HepG2 (cell line): ENCODE data around the gene REPIN1. TPM values are rescaled to one million over a fixed set of nuclear protein-coding genes. Genes with fewer than 3 reads are reported as not detected.
A peak's percentile ranks its signal among the peaks of the same experiment; 100 is the strongest.

Experiments
- ATAC-seq: fragments of 200-7000 bp; cut with Tn5 transposase; 3 replicates; pipeline ENCODE4 v1.9.1; 2020; ENCODE audit warnings: mild to moderate bottlenecking, moderate library complexity
- BruUV-seq: library from RNA; stranded (reverse); fragments of 400-500 nt; replicated peaks from 2 replicates; lab custom pipeline; 2021; lab: Mats Ljungman, UMichigan
- CTCF ChIA-PET: fragments of 300-600 bp; formaldehyde crosslinking; extraction: SDS; loops from one replicate; lab custom pipeline; 2021; ENCODE audit warnings: low total read pairs, inconsistent platforms, low intra/inter-chr PET ratio; lab: Yijun Ruan, JAX
- POLR2A ChIA-PET: fragments of 350-600 bp; sonication (Branson Sonifier 250); formaldehyde crosslinking; loops from one replicate; lab custom pipeline; 2020; ENCODE audit warnings: antibody characterized with exemption, inconsistent platforms; lab: Yijun Ruan, JAX
- DNase-seq: peaks from one replicate; pipeline ENCODE4 v3.0.0-alpha.2; 2015; ENCODE audit warnings: low spot score
- FAIRE-seq: peaks from 3 replicates; lab custom pipeline; 2011; peaks lifted over from hg19 to GRCh38; lab: Jason Lieb, UNC
- H2AFZ ChIP-seq: one replicate; pipeline ENCODE4 v1.6.1; 2011; ENCODE audit warnings: low read length, inconsistent platforms
- H3K27ac ChIP-seq: fragments of 300-600 bp; 3 replicates; pipeline ENCODE4 v1.8.0; 2011; ENCODE audit warnings: mixed run types, mild to moderate bottlenecking, mixed read lengths, low read length, inconsistent platforms; ENCODE audit not compliant: insufficient read depth; ENCODE audit errors: extremely low read length
- H3K27me3 ChIP-seq, 2 experiments: fragments of 200-600 bp in 1 of 2; 2 replicates in 1 of 2; 3 replicates in 1 of 2; pipeline versions ENCODE4 v1.6.0 to v1.8.0; 2011; ENCODE audit warnings: low read length in 2 of 2, mild to moderate bottlenecking in 2 of 2, moderate library complexity in 2 of 2, inconsistent platforms in 1 of 2; ENCODE audit not compliant: insufficient read depth in 2 of 2, control insufficient read depth in 1 of 2
- H3K36me3 ChIP-seq, 2 experiments: fragments of 200-600 bp in 1 of 2; replicated peaks in 1 of 2; 2 replicates in 1 of 2; 3 replicates in 1 of 2; pipeline versions ENCODE4 v1.5.1 to v1.8.0; 2011; ENCODE audit warnings: low read length in 2 of 2, inconsistent platforms in 1 of 2; ENCODE audit not compliant: insufficient read depth in 2 of 2, control insufficient read depth in 1 of 2
- H3K4me1 ChIP-seq: 2 replicates; pipeline ENCODE4 v1.5.1; 2012; ENCODE audit warnings: low read length, inconsistent platforms; ENCODE audit not compliant: insufficient read depth
- H3K4me2 ChIP-seq: 2 replicates; pipeline ENCODE4 v1.6.0; 2011; ENCODE audit warnings: low read depth, low read length, inconsistent platforms
- H3K4me3 ChIP-seq, 3 experiments: fragments of 200-600 bp in 1 of 3; sonication (generic), shearing (Covaris generic) in 1 of 3; replicated peaks in 1 of 3; 2 replicates each; pipeline ENCODE4 v1.5.1; 2011 to 2016; ENCODE audit warnings: low read length in 3 of 3, inconsistent platforms in 2 of 3, low read depth in 2 of 3, mild to moderate bottlenecking in 2 of 3, control low read depth in 1 of 3, mixed read lengths in 1 of 3; ENCODE audit not compliant: insufficient read depth in 1 of 3
- H3K79me2 ChIP-seq: one replicate; pipeline ENCODE4 v1.6.1; 2011; ENCODE audit warnings: low read length, inconsistent platforms; ENCODE audit not compliant: insufficient read depth
- H3K9ac ChIP-seq: 2 replicates; pipeline ENCODE4 v1.6.0; 2011; ENCODE audit warnings: mild to moderate bottlenecking, low read depth, low read length, inconsistent platforms; ENCODE audit not compliant: insufficient read depth
- H3K9me3 ChIP-seq: 2 replicates; pipeline ENCODE4 v1.5.1; 2012; ENCODE audit warnings: mild to moderate bottlenecking, low read length
- H4K20me1 ChIP-seq: 2 replicates; pipeline ENCODE4 v1.6.0; 2011; ENCODE audit warnings: inconsistent platforms, mild to moderate bottlenecking, low read length, moderate library complexity; ENCODE audit not compliant: insufficient read depth
- MBD4 ChIP-seq: IDR thresholded peaks from 2 replicates; pipeline ENCODE4 v1.6.1; 2012; ENCODE audit warnings: low read length, inconsistent platforms, borderline replicate concordance
- RELA ChIP-seq: sonication (generic); formaldehyde crosslinking; IDR thresholded peaks from 2 replicates; pipeline ENCODE4 v1.4.0; 2020; ENCODE audit warnings: missing genetic modification reagents
- SP4 ChIP-seq: sonication (generic); formaldehyde crosslinking; IDR thresholded peaks from 2 replicates; pipeline ENCODE4 v1.8.1; 2023; ENCODE audit warnings: mild to moderate bottlenecking, missing genetic modification reagents
- SP5 ChIP-seq: IDR thresholded peaks from 2 replicates; pipeline ENCODE4 v1.6.1; 2016; ENCODE audit warnings: low read depth, borderline replicate concordance
- ZEB1 ChIP-seq: IDR thresholded peaks from 2 replicates; pipeline ENCODE4 v1.6.1; 2012; ENCODE audit warnings: mild to moderate bottlenecking, low read depth, inconsistent platforms; ENCODE audit not compliant: insufficient replicate concordance
- ZNF121 ChIP-seq: sonication (generic); formaldehyde crosslinking; IDR thresholded peaks from 2 replicates; pipeline ENCODE4 v1.5.0; 2020; ENCODE audit warnings: mild to moderate bottlenecking, missing genetic modification reagents
- ZNF30 ChIP-seq: sonication (generic); formaldehyde crosslinking; IDR thresholded peaks from 2 replicates; pipeline ENCODE4 v1.5.0; 2020; ENCODE audit warnings: mild to moderate bottlenecking, missing genetic modification reagents
- ZNF510 ChIP-seq: sonication (generic); formaldehyde crosslinking; IDR thresholded peaks from 2 replicates; pipeline ENCODE4 v1.4.0; 2020; ENCODE audit warnings: low read depth, mild to moderate bottlenecking, missing genetic modification reagents
- ZNF816 ChIP-seq: sonication (generic); formaldehyde crosslinking; IDR thresholded peaks from 2 replicates; pipeline ENCODE4 v1.8.0; 2022; ENCODE audit warnings: missing genetic modification reagents, mild to moderate bottlenecking, borderline replicate concordance
- WGBS: methylation state at CpG from one replicate; pipeline ENCODE4 v1.1.6; 2017; ENCODE audit warnings: low lambda C conversion rate; 5-methylcytosine and 5-hydroxymethylcytosine counted together
- in situ Hi-C: cut with HindIII; loops from 2 replicates; pipeline ENCODE4 v1.10.0; 2017; ENCODE audit warnings: low pct_unique_long_range_greater_than_20kb; ENCODE audit not compliant: extremely low pct_ligation_motif_present
- intact Hi-C: fragments of 100-400 bp; cut with micrococcal nuclease; formaldehyde crosslinking; loops from one replicate; pipeline ENCODE4 v1.10.0; 2022; ENCODE audit not compliant: unreplicated experiment
- polyA plus RNA-seq, 8 experiments: library from polyadenylated mRNA; depleted of rRNA in 3 of 8; stranded (reverse) in 7 of 8; unstranded in 1 of 8; fragments of >200 nt; fragmentation: Illumina TruSeq in 4 of 8; extraction: Trizol in 4 of 8; gene quantifications; 2 replicates each; pipeline versions ENCODE4 v1.2.1 to v1.2.3, GENCODE V29; 2011 to 2016; ENCODE audit warnings: low read depth in 4 of 8, missing spikeins in 1 of 8, mixed read lengths in 1 of 8; ENCODE audit not compliant: insufficient read depth in 1 of 8
- total RNA-seq, 5 experiments: library from RNA; depleted of rRNA; stranded (reverse); fragments of >200 nt; fragmentation: Illumina TruSeq; extraction: Trizol; gene quantifications; 2 replicates each; pipeline ENCODE4 v1.2.3, GENCODE V29; 2016; ENCODE audit warnings: low read depth in 1 of 5
- TF ChIP-seq, protein P1 (sequence below), 2 experiments: sonication (generic) in 1 of 2; formaldehyde crosslinking in 1 of 2; IDR thresholded peaks; 2 replicates each; pipeline versions ENCODE4 v1.4.0 to v1.6.1; 2018 to 2020; ENCODE audit warnings: missing genetic modification reagents in 2 of 2, borderline replicate concordance in 1 of 2, low read depth in 1 of 2, mild to moderate bottlenecking in 1 of 2, missing biosample characterization in 1 of 2
- TF ChIP-seq, protein P2 (sequence below): IDR thresholded peaks from 2 replicates; pipeline ENCODE4 v1.4.0; 2020; ENCODE audit warnings: mild to moderate bottlenecking, missing genetic modification reagents
- TF ChIP-seq, protein P3 (sequence below): sonication (generic); formaldehyde crosslinking; IDR thresholded peaks from 2 replicates; pipeline ENCODE4 v1.4.0; 2020; ENCODE audit warnings: missing genetic modification reagents, mild to moderate bottlenecking, borderline replicate concordance

REPIN1 gene
- total and polyA plus RNA-seq, 2 of the 13 experiments (the other 11 are each of a cell fraction or from before 2014, with no cell fraction given), result 69.9 to 108 TPM

DNA sequence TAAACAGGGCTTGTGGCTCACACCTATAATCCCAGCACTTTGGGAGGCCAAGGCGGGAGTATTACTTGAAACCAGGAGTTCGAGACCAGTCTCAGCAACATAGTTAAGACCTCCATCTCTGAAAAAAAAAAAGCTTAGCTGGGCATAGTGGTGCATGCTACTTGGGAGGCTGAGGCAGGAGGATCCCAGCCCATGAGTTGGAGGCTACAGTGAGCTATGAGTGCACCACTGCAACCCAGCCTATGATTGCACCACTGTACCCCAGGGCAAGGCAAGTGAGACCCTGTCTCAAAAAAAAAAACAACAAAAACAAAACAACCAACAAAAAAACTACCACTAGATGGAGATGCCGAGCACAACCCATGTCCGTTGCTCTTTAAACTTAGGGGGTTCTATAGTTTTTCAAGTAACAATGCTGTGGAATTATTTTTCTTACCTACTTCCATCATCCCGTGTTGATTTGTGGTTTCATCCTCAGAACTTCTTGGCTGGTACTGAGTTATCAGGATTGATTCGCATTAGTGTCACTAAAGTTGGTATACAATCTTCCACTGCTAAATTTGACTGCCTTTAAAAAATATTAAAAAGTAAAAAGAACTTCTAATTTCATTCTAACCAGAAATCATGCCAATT is 12.2 kb upstream of the REPIN1 start (continued):
- TF ChIP-seq, protein P1, sequence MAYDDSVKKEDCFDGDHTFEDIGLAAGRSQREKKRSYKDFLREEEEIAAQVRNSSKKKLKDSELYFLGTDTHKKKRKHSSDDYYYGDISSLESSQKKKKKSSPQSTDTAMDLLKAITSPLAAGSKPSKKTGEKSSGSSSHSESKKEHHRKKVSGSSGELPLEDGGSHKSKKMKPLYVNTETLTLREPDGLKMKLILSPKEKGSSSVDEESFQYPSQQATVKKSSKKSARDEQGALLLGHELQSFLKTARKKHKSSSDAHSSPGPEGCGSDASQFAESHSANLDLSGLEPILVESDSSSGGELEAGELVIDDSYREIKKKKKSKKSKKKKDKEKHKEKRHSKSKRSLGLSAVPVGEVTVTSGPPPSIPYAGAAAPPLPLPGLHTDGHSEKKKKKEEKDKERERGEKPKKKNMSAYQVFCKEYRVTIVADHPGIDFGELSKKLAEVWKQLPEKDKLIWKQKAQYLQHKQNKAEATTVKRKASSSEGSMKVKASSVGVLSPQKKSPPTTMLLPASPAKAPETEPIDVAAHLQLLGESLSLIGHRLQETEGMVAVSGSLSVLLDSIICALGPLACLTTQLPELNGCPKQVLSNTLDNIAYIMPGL (CRISPR knock-in tag; IDR thresholded peaks at IDR 0.05; ENCODE audit: borderline replicate concordance in 1 of 2, low read depth in 1 of 2), result 0 out of 4 replicates have a peak, but pooled peaks of 1 of the 2 experiments have one; percentile 15
- TF ChIP-seq ZNF121 (CRISPR knock-in tag), result 0 out of 2 replicates have a peak, but pooled peaks have one; percentile 15

DNA sequence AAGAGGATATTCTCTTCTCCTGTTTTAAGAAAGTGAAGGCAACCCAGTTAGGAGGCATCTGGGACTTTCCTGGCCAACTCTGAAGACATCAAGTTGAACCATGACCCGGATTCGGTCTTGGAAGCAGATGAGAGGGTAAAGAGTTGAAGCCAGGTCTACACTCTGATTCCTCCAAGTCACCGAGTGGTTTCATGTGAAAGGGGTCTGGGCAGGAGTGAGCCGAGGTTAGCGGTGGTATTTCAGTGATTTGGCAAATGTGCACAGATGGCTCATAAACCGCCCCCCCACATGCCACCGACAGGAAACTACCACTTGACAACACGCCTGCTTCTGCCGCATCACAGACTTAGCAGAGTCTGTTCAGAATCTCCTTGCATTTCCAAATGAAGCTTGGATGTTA is 11.4 kb upstream of the REPIN1 start:
- intact Hi-C loops (loop anchor here (2.0 to 10.0 kb wide), 3 partner anchors 35 to 72 kb away; partner anchors contain the start of genes ACTR3C and LRRC61), in situ Hi-C loops (no loop called here)
- no peaks in the 10 kb centered on the region for H3K79me2 ChIP-seq
- ChIA-PET CTCF (interaction anchor here (2.5 to 4.3 kb wide), 2 partner anchors 32 to 64 kb away, joined by 10 to 45 read pairs; no protein-coding TSS in a partner anchor), POLR2A (interaction anchor here (1.4 kb wide), 1 partner anchor 32 kb away, joined by 5 read pairs; no protein-coding TSS in a partner anchor)
- no peaks in the 10 kb centered on the region for H3K27me3 ChIP-seq
- BruUV-seq, result no TSS peak
- 47% methylated on average over 8 of the region's 9 CpGs for WGBS
- no peaks in the 10 kb centered on the region for H4K20me1 ChIP-seq
- H3K9me3 ChIP-seq, result no peaks in the 10 kb centered on the region
- peaks cover 64% of the 10 kb centered on the region for H3K4me1 ChIP-seq
- FAIRE-seq (no peak), DNase-seq (no peak), ATAC-seq (no peak)
- H2AFZ ChIP-seq, result no peak overlapping the region
- 0 out of 2 replicates have a peak overlapping the region, but pooled peaks have one; percentile 2 for H3K9ac ChIP-seq
- no peak overlapping the region for H3K27ac ChIP-seq
- H3K36me3 ChIP-seq, result no peaks in the 10 kb centered on the region
- H3K4me2 ChIP-seq, result peak overlapping the region; percentile 67
- H3K4me3 ChIP-seq, result peak overlapping the region in 1 of 3 experiments; percentile 29; a peak in 1 of 6 replicates
- no peak for TF ChIP-seq ZNF510 (CRISPR knock-in tag)
- TF ChIP-seq ZEB1, result no peak
- no peak for TF ChIP-seq ZNF30 (CRISPR knock-in tag)
- TF ChIP-seq RELA, result no peak
- no peak for TF ChIP-seq SP4 (CRISPR knock-in tag)
- TF ChIP-seq ZNF816 (CRISPR knock-in tag), result no peak
- TF ChIP-seq, protein P2, sequence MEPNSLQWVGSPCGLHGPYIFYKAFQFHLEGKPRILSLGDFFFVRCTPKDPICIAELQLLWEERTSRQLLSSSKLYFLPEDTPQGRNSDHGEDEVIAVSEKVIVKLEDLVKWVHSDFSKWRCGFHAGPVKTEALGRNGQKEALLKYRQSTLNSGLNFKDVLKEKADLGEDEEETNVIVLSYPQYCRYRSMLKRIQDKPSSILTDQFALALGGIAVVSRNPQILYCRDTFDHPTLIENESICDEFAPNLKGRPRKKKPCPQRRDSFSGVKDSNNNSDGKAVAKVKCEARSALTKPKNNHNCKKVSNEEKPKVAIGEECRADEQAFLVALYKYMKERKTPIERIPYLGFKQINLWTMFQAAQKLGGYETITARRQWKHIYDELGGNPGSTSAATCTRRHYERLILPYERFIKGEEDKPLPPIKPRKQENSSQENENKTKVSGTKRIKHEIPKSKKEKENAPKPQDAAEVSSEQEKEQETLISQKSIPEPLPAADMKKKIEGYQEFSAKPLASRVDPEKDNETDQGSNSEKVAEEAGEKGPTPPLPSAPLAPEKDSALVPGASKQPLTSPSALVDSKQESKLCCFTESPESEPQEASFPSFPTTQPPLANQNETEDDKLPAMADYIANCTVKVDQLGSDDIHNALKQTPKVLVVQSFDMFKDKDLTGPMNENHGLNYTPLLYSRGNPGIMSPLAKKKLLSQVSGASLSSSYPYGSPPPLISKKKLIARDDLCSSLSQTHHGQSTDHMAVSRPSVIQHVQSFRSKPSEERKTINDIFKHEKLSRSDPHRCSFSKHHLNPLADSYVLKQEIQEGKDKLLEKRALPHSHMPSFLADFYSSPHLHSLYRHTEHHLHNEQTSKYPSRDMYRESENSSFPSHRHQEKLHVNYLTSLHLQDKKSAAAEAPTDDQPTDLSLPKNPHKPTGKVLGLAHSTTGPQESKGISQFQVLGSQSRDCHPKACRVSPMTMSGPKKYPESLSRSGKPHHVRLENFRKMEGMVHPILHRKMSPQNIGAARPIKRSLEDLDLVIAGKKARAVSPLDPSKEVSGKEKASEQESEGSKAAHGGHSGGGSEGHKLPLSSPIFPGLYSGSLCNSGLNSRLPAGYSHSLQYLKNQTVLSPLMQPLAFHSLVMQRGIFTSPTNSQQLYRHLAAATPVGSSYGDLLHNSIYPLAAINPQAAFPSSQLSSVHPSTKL (CRISPR knock-in tag), result no peak
- no peak for TF ChIP-seq SP5 (CRISPR knock-in tag)
- no peak for TF ChIP-seq MBD4
- TF ChIP-seq, protein P3, sequence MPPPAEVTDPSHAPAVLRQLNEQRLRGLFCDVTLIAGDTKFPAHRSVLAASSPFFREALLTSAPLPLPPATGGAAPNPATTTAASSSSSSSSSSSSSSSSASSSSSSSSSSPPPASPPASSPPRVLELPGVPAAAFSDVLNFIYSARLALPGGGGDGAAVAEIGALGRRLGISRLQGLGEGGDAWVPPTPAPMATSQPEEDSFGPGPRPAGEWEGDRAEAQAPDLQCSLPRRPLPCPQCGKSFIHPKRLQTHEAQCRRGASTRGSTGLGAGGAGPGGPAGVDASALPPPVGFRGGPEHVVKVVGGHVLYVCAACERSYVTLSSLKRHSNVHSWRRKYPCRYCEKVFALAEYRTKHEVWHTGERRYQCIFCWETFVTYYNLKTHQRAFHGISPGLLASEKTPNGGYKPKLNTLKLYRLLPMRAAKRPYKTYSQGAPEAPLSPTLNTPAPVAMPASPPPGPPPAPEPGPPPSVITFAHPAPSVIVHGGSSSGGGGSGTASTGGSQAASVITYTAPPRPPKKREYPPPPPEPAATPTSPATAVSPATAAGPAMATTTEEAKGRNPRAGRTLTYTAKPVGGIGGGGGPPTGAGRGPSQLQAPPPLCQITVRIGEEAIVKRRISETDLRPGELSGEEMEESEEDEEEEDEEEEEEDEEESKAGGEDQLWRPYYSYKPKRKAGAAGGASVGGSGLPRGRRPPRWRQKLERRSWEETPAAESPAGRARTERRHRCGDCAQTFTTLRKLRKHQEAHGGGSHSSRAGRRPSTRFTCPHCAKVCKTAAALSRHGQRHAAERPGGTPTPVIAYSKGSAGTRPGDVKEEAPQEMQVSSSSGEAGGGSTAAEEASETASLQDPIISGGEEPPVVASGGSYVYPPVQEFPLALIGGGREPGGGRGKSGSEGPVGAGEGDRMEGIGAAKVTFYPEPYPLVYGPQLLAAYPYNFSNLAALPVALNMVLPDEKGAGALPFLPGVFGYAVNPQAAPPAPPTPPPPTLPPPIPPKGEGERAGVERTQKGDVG (CRISPR knock-in tag), result no peak
